ENCODE results near the gene PTAFR.

DNA sequence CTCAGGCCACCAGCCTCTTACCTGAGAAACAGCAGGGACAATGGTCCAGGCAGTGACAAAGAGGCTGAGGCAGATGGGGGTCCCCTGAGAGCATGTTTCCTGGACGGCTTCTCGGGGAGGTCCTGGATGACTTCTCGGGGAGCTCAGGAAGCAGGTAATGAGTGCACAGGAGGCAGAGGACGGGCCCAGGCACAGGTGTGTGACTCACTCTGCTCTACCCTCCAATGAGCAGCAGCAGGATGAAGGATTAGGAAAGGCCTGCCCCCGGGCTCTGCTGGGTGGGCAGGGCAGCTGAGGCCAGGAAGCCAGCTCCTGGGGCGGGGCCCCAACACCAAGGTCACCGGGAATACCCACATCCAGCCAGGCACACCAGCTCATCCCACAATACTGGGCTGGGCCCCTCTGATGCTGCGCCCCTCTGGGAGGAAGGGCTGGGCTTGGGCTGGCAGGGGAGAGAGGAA is 17.2 kb upstream of the PTAFR start:
- TF ChIP-seq CTCF (IDR thresholded peaks at IDR 0.05) (no peak), POLR2A (IDR thresholded peaks at IDR 0.05) (no peak)

Measured in right lobe of liver (tissue), 4 donors.